Measurements from ENCODE around the gene CMIP.

CMIP gene

GRCh38 chr16:81600275-81600674, 155.7 kb downstream of the CMIP start:
- H3K4me3 ChIP-seq (replicated peaks; ENCODE audit: low read depth, low read length), result no peak overlapping the region
- no peak for TF ChIP-seq CTCF (IDR thresholded peaks at IDR 0.05; ENCODE audit: insufficient read depth, low read length, poor library complexity, severe bottlenecking)
- no peaks in the 10 kb centered on the region for H3K27me3 ChIP-seq (replicated peaks; ENCODE audit: control insufficient read depth, insufficient read depth, low read length)
- H3K36me3 ChIP-seq (ENCODE audit: control insufficient read depth, insufficient read depth, low read length), result no peaks in the 10 kb centered on the region
- DNase-seq (ENCODE audit: extremely low read depth, insufficient read length), result no peak

- H3K27me3 ChIP-seq (replicated peaks; ENCODE audit: control insufficient read depth, insufficient read depth, low read length), result no peaks in the 10 kb centered on the region
- H3K36me3 ChIP-seq (ENCODE audit: control insufficient read depth, insufficient read depth, low read length), result no peaks in the 10 kb centered on the region
- DNase-seq (ENCODE audit: extremely low read depth, insufficient read length), result no peak
- H3K4me3 ChIP-seq (replicated peaks; ENCODE audit: low read depth, low read length), result no peak overlapping the region
- TF ChIP-seq CTCF (IDR thresholded peaks at IDR 0.05; ENCODE audit: insufficient read depth, low read length, poor library complexity, severe bottlenecking), result no peak
Measured at GRCh38 chr16:81601008-81601428, 156.4 kb downstream of the CMIP start.

GRCh38 chr16:81601601-81602255, 157.1 kb downstream of the CMIP start:
- H3K27me3 ChIP-seq (replicated peaks; ENCODE audit: control insufficient read depth, insufficient read depth, low read length), result no peaks in the 10 kb centered on the region
- H3K36me3 ChIP-seq (ENCODE audit: control insufficient read depth, insufficient read depth, low read length), result no peaks in the 10 kb centered on the region
- no peak for TF ChIP-seq CTCF (IDR thresholded peaks at IDR 0.05; ENCODE audit: insufficient read depth, low read length, poor library complexity, severe bottlenecking)
- DNase-seq (ENCODE audit: extremely low read depth, insufficient read length), result no peak
- H3K4me3 ChIP-seq (replicated peaks; ENCODE audit: low read depth, low read length), result no peak overlapping the region

- H3K36me3 ChIP-seq (ENCODE audit: control insufficient read depth, insufficient read depth, low read length), result no peaks in the 10 kb centered on the region
- TF ChIP-seq CTCF (IDR thresholded peaks at IDR 0.05; ENCODE audit: insufficient read depth, low read length, poor library complexity, severe bottlenecking), result no peak
- H3K4me3 ChIP-seq (replicated peaks; ENCODE audit: low read depth, low read length), result no peak overlapping the region
- no peak for DNase-seq (ENCODE audit: extremely low read depth, insufficient read length)
- H3K27me3 ChIP-seq (replicated peaks; ENCODE audit: control insufficient read depth, insufficient read depth, low read length), result no peaks in the 10 kb centered on the region
Measured at GRCh38 chr16:81602256-81602776, 157.7 kb downstream of the CMIP start.

- no peak overlapping the region for H3K4me3 ChIP-seq (replicated peaks; ENCODE audit: low read depth, low read length)
- TF ChIP-seq CTCF (IDR thresholded peaks at IDR 0.05; ENCODE audit: insufficient read depth, low read length, poor library complexity, severe bottlenecking), result no peak
- DNase-seq (ENCODE audit: extremely low read depth, insufficient read length), result no peak
- no peaks in the 10 kb centered on the region for H3K36me3 ChIP-seq (ENCODE audit: control insufficient read depth, insufficient read depth, low read length)
- H3K27me3 ChIP-seq (replicated peaks; ENCODE audit: control insufficient read depth, insufficient read depth, low read length), result no peaks in the 10 kb centered on the region
Measured at GRCh38 chr16:81602792-81603191, 158.2 kb downstream of the CMIP start.

Measured in GM06990 (cell line).